AG09309 (cell line): Measurements from ENCODE around the gene UBASH3B.
A peak's percentile ranks its signal among the peaks of the same experiment; 100 is the strongest.
"Not testable (repeated sequence)": the region's sequence is repeated elsewhere in the genome, so short reads cannot be mapped to it uniquely, and the experiment has no call there.

ENCODE experiments used
- DNase-seq: peaks from one replicate; pipeline ENCODE4 v3.0.0-alpha.2; 2010; ENCODE audit warnings: low read depth
- H3K4me3 ChIP-seq: 2 replicates; pipeline ENCODE4 v1.5.1; 2011; ENCODE audit warnings: mild to moderate bottlenecking, low read depth, low read length, moderate library complexity; ENCODE audit not compliant: control insufficient read depth
- TF ChIP-seq, protein P1 (sequence below): IDR thresholded peaks from 2 replicates; pipeline ENCODE4 v1.5.1; 2011; ENCODE audit warnings: mild to moderate bottlenecking, low read depth, low read length, inconsistent platforms; ENCODE audit not compliant: insufficient read depth, control insufficient read depth; ENCODE audit errors: missing control alignments

The UBASH3B gene

DNA sequence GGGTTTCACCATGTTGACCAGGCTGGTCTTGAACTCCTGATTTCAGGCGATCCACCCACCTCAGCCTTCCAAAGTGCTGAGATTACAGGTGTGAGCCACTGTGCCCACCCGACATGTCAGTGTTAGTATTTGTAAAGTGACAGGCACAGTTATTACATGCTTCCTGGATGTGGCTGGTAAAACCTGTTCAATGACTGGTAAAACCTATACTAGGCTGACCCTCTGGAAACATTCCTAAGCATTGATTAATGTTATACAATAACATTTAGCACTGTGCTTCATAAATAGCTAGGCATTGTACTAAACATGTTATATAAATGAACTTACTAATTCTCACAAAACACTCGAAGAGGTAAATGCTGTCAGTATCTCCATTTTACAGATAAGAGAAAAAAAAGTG lies 206.1 kb downstream of the UBASH3B start:
- DNase-seq, result no peak
- TF ChIP-seq, protein P1, sequence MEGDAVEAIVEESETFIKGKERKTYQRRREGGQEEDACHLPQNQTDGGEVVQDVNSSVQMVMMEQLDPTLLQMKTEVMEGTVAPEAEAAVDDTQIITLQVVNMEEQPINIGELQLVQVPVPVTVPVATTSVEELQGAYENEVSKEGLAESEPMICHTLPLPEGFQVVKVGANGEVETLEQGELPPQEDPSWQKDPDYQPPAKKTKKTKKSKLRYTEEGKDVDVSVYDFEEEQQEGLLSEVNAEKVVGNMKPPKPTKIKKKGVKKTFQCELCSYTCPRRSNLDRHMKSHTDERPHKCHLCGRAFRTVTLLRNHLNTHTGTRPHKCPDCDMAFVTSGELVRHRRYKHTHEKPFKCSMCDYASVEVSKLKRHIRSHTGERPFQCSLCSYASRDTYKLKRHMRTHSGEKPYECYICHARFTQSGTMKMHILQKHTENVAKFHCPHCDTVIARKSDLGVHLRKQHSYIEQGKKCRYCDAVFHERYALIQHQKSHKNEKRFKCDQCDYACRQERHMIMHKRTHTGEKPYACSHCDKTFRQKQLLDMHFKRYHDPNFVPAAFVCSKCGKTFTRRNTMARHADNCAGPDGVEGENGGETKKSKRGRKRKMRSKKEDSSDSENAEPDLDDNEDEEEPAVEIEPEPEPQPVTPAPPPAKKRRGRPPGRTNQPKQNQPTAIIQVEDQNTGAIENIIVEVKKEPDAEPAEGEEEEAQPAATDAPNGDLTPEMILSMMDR, result no peak
- no peak overlapping the region for H3K4me3 ChIP-seq

DNA sequence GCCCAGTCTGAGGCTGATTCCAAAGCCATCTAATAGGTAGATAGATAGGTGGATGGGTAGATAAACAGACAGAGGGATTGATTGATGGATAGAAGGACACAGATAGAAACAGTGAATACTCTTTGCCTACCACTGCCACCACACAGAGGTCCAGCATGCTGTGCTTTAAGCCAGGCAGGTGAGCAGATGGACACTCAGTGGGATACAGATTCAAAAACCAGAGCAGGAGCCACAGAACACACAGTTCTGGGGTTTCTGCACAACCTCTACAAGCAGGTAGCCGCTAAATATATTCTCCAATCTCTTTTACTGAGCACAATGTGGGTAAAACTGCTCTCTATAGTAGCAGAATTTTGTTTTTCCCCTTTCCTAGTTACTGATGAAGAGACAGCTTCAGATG lies 206.6 kb downstream of the UBASH3B start:
- no peak for DNase-seq
- TF ChIP-seq, protein P1, result no peak
- no peak overlapping the region for H3K4me3 ChIP-seq

GRCh38 chr11:122863154-122863553 lies 207.6 kb downstream of the UBASH3B start:
- H3K4me3 ChIP-seq, DNase-seq: not testable (repeated sequence)

- H3K4me3 ChIP-seq, result no peak overlapping the region
- no peak for DNase-seq
- TF ChIP-seq, protein P1, result peak; percentile 86
These were observed 208.3 kb downstream of the UBASH3B start for GRCh38 chr11:122863704-122864326.
